GM12873 (cell line): ENCODE data around the gene RBM25.

Experiments used
- CTCF ChIP-seq: IDR thresholded peaks from 2 replicates; pipeline ENCODE4 v1.5.1; 2012; ENCODE audit warnings: low read depth, mild to moderate bottlenecking, moderate library complexity, low read length, control low read depth; ENCODE audit not compliant: insufficient read depth; ENCODE audit errors: missing control alignments

RBM25 gene

GRCh38 chr14:73162251-73162650 is 103.9 kb downstream of the RBM25 start:
- no peak for TF ChIP-seq CTCF

GRCh38 chr14:73166399-73166798 is 108.1 kb downstream of the RBM25 start:
- no peak for TF ChIP-seq CTCF

- no peak for TF ChIP-seq CTCF
Observed at GRCh38 chr14:73167727-73168126, 109.4 kb downstream of the RBM25 start.

GRCh38 chr14:73168274-73168673 is 109.9 kb downstream of the RBM25 start:
- TF ChIP-seq CTCF, result no peak

GRCh38 chr14:73168691-73169090 is 110.4 kb downstream of the RBM25 start:
- no peak for TF ChIP-seq CTCF

GRCh38 chr14:73170686-73171085 is 112.4 kb downstream of the RBM25 start:
- no peak for TF ChIP-seq CTCF

GRCh38 chr14:73172500-73172899 is 114.2 kb downstream of the RBM25 start:
- TF ChIP-seq CTCF, result no peak
